NT2/D1 (cell line): ENCODE data around the gene PIGX.

Experiments used
- DNase-seq: peaks from one replicate; pipeline ENCODE4 v3.0.0-alpha.2; 2011; ENCODE audit warnings: low read depth, low spot score
- H3K27me3 ChIP-seq: 2 replicates; pipeline ENCODE4 v1.6.0; 2011; ENCODE audit warnings: mild to moderate bottlenecking; ENCODE audit not compliant: insufficient read length, insufficient read depth
- H3K36me3 ChIP-seq: 2 replicates; pipeline ENCODE4 v1.6.1; 2011; ENCODE audit warnings: mild to moderate bottlenecking, low read length, mixed read lengths; ENCODE audit not compliant: insufficient read depth, insufficient read length
- H3K4me1 ChIP-seq: 2 replicates; pipeline ENCODE4 v1.5.1; 2011; ENCODE audit not compliant: insufficient read depth, insufficient read length
- H3K4me3 ChIP-seq: 2 replicates; pipeline ENCODE4 v1.5.1; 2011; ENCODE audit warnings: low read depth; ENCODE audit not compliant: insufficient read length
- H3K9ac ChIP-seq: 2 replicates; pipeline ENCODE4 v1.6.0; 2011; ENCODE audit warnings: low read depth; ENCODE audit not compliant: insufficient read length
- H3K9me3 ChIP-seq: 2 replicates; pipeline ENCODE4 v1.5.1; 2011; ENCODE audit warnings: mild to moderate bottlenecking, low read length; ENCODE audit not compliant: insufficient read depth
- SUZ12 ChIP-seq: IDR thresholded peaks from 2 replicates; pipeline ENCODE4 v1.6.1; 2011; ENCODE audit not compliant: insufficient read length, insufficient read depth; ENCODE audit errors: extremely low read depth
- YY1 ChIP-seq: IDR thresholded peaks from 2 replicates; pipeline ENCODE4 v1.6.1; 2011; ENCODE audit not compliant: insufficient read length, insufficient read depth
- ZNF274 ChIP-seq: IDR thresholded peaks from 2 replicates; pipeline ENCODE4 v1.6.1; 2011; ENCODE audit warnings: mild to moderate bottlenecking, low read depth, low read length

PIGX gene

DNA sequence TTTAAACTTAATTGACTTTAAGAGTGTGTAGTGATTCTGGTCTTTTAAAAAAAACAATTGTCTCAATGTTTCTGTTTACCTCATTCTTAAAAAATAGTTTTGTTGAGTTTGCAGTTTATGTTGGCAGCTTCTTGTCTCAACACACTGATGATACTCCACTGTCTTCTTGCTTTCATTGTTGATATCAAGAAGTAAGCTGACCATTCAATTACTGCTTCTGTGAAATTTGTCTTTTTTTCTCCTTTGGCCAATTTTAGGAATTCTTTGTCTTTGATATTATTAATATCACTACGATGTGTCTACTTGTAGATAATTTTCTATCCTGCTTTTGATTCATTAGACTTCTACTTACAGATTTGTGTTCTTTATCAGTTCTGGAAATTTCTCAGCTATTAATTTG is 58.9 kb downstream of the PIGX start:
- Histone ChIP-seq H3K36me3 (peaks cover 12% of the 10 kb centered on the region), H3K4me1 (no peaks in the 10 kb centered on the region), H3K4me3 (no peak overlapping the region), H3K27me3 (no peaks in the 10 kb centered on the region), H3K9me3 (no peaks in the 10 kb centered on the region), H3K9ac (no peak overlapping the region)
- DNase-seq = no peak
- TF ChIP-seq SUZ12 (no peak), ZNF274 (no peak), YY1 (no peak)

GRCh38 chr3:196772102-196772501 is 59.9 kb downstream of the PIGX start:
- no peaks in the 10 kb centered on the region for H3K9me3 ChIP-seq
- no peak overlapping the region for H3K4me3 ChIP-seq
- peaks cover 12% of the 10 kb centered on the region for H3K36me3 ChIP-seq
- H3K4me1 ChIP-seq = no peaks in the 10 kb centered on the region
- no peak for TF ChIP-seq ZNF274
- H3K9ac ChIP-seq = no peak overlapping the region
- H3K27me3 ChIP-seq = no peaks in the 10 kb centered on the region
- DNase-seq = no peak

- H3K36me3 ChIP-seq = peaks cover 14% of the 10 kb centered on the region
These were observed 60.7 kb downstream of the PIGX start for GRCh38 chr3:196772897-196773296.

GRCh38 chr3:196774191-196774820 is 62.1 kb downstream of the PIGX start:
- Histone ChIP-seq H3K4me1 (no peaks in the 10 kb centered on the region), H3K27me3 (no peaks in the 10 kb centered on the region), H3K9me3 (peaks cover 8% of the 10 kb centered on the region; the same call in 1 of the 2 replicates), H3K9ac (no peak overlapping the region), H3K4me3 (no peak overlapping the region), H3K36me3 (peaks cover 7% of the 10 kb centered on the region)
- no peak for DNase-seq
- no peak for TF ChIP-seq YY1
- TF ChIP-seq SUZ12 = no peak
- no peak for TF ChIP-seq ZNF274

More at GRCh38 chr3:196772897-196773296, 60.7 kb downstream of the PIGX start:
- Histone ChIP-seq H3K27me3 (no peaks in the 10 kb centered on the region), H3K9me3 (no peaks in the 10 kb centered on the region; the same call in 1 of the 2 replicates), H3K9ac (no peak overlapping the region), H3K4me1 (no peaks in the 10 kb centered on the region), H3K4me3 (no peak overlapping the region)
- no peak for TF ChIP-seq SUZ12
- no peak for TF ChIP-seq ZNF274
- DNase-seq = no peak

GRCh38 chr3:196774848-196775422 is 62.8 kb downstream of the PIGX start:
- Histone ChIP-seq H3K4me3 (no peak overlapping the region), H3K36me3 (peaks cover 12% of the 10 kb centered on the region), H3K9me3 (peaks cover 14% of the 10 kb centered on the region; the same call in 1 of the 2 replicates), H3K9ac (no peak overlapping the region), H3K27me3 (no peaks in the 10 kb centered on the region), H3K4me1 (no peaks in the 10 kb centered on the region)
- TF ChIP-seq ZNF274 (no peak), SUZ12 (no peak), YY1 (no peak)
- no peak for DNase-seq

GRCh38 chr3:196775938-196776337 is 63.8 kb downstream of the PIGX start:
- no peaks in the 10 kb centered on the region for H3K27me3 ChIP-seq
- no peak overlapping the region for H3K9ac ChIP-seq
- H3K4me1 ChIP-seq = no peaks in the 10 kb centered on the region
- no peak for DNase-seq
- peaks cover 12% of the 10 kb centered on the region for H3K36me3 ChIP-seq
- no peak overlapping the region for H3K4me3 ChIP-seq
- no peak for TF ChIP-seq YY1
- no peak for TF ChIP-seq ZNF274
- TF ChIP-seq SUZ12 = no peak
- peaks cover 20% of the 10 kb centered on the region; the same call in 1 of the 2 replicates for H3K9me3 ChIP-seq

DNA sequence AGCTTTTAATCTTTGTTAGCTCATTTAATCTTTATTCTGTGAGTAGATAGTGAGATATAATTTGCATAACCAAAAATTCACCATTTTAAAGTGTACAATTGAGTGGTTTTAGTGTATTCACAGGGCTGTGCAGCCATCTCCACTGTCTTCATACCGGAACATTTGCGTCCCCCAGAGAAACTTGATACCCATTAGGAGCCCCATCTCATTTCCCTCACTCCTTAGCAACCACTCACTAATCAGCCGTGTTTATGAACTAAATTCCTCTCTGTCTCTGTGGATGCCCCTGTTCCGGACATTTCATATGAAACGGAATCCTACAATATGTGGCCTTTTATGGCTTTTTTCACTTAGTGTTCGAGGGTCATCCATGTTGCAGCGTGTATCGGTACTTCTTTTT is 65.7 kb downstream of the PIGX start:
- peaks cover 20% of the 10 kb centered on the region; the same call in 1 of the 2 replicates for H3K9me3 ChIP-seq
- DNase-seq = no peak
- peaks cover 19% of the 10 kb centered on the region for H3K36me3 ChIP-seq
- no peak for TF ChIP-seq SUZ12
- TF ChIP-seq YY1 = no peak
- no peak for TF ChIP-seq ZNF274
- H3K9ac ChIP-seq = no peak overlapping the region
- H3K27me3 ChIP-seq = no peaks in the 10 kb centered on the region
- H3K4me1 ChIP-seq = no peaks in the 10 kb centered on the region
- no peak overlapping the region for H3K4me3 ChIP-seq
